Mammary epithelial cell (primary cell): ENCODE measurements around the gene PTPRG.

Source experiments
- EZH2 ChIP-seq: IDR thresholded peaks from 2 replicates; pipeline ENCODE4 v1.6.1; 2012; ENCODE audit warnings: low read length, inconsistent platforms, borderline replicate concordance
- TF ChIP-seq, protein P1 (sequence below), 2 donors: IDR thresholded peaks in 1 of 2; conservative IDR thresholded peaks in 1 of 2; 2 replicates each; pipeline ENCODE4 v1.5.1; 2011 to 2012; ENCODE audit warnings: inconsistent platforms in 2 of 2, low read length in 2 of 2, mild to moderate bottlenecking in 2 of 2, control low read depth in 1 of 2, low read depth in 1 of 2; ENCODE audit not compliant: insufficient read depth in 1 of 2; ENCODE audit errors: extremely low read depth in 1 of 2

DNA sequence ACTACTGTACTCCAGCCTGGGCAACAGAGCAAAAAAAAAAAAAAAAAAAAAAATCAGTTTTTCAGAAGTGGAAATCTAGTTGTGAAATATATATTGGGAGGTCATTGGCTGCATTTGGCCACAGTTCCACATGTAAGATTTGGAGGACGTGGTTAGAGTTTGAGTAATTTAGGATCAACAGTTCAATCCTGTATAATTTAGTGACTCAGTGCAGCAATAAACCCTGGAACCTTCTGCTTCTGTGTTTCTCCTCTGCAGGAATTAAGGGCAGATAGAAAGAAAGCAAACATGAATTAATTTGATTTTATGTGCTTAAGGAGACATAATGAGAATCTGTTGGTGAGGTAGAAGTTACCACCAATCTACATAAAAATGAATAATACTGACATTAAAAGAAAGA, 347.0 kb downstream of the PTPRG start:
- TF ChIP-seq, protein P1, sequence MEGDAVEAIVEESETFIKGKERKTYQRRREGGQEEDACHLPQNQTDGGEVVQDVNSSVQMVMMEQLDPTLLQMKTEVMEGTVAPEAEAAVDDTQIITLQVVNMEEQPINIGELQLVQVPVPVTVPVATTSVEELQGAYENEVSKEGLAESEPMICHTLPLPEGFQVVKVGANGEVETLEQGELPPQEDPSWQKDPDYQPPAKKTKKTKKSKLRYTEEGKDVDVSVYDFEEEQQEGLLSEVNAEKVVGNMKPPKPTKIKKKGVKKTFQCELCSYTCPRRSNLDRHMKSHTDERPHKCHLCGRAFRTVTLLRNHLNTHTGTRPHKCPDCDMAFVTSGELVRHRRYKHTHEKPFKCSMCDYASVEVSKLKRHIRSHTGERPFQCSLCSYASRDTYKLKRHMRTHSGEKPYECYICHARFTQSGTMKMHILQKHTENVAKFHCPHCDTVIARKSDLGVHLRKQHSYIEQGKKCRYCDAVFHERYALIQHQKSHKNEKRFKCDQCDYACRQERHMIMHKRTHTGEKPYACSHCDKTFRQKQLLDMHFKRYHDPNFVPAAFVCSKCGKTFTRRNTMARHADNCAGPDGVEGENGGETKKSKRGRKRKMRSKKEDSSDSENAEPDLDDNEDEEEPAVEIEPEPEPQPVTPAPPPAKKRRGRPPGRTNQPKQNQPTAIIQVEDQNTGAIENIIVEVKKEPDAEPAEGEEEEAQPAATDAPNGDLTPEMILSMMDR (conservative IDR thresholded peaks at IDR 0.05 in 1 of 2, IDR thresholded peaks at IDR 0.05 in 1 of 2; ENCODE audit: extremely low read depth in 1 of 2, insufficient read depth in 1 of 2, low read depth in 1 of 2, low read length in 2 of 2), result no peak
- TF ChIP-seq EZH2, result no peak
